GM21381 (cell line): ENCODE data around the gene MED29.
"Not testable (repeated sequence)": the region's sequence is repeated elsewhere in the genome, so short reads cannot be mapped to it uniquely, and the experiment has no call there.

Source experiments
- ATAC-seq: cut with Tn5 transposase; IDR thresholded peaks from one replicate; pipeline ENCODE4 v1.9.1; 2021; ENCODE audit warnings: mild to moderate bottlenecking, moderate library complexity; ENCODE audit not compliant: unreplicated experiment

The MED29 gene

DNA sequence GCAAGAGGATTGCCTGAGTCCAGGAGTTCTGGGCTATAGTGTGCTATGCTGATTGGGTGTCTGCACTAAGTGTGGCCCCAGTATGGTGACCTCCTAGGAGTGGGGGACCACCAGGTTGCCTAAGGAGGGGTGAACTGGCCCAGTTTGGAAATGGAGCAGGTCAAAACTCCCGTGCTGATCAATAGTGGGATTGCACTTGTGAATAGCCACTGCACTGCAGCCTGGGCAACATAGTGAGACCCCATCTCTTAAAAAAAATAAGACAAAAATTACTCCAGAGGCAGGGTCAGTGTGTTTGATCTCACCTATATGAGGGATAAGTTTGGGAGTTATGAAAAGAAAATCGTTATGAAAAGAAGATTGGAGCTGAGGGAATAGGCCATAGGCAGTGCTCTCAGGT lies 22.0 kb upstream of the MED29 start:
- ATAC-seq, result no peak

DNA sequence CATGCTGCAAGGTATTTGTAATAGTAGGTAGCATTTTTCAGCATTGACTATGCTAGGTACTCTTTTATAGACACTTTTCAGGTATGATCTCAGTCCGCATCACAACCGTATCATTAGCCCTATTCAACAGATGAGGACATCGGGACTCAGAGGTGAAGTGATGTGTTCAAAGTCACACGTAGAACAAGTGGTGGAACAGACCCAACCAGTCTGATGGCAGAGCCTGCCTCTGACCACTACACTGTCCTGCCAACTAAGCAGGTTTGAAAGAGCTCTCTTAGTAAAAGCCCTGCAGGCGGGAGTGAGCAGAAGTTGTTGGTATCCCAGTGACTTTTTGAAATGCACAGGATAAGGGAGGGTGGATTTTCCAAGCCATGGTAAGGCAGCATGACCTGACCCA lies 20.4 kb upstream of the MED29 start:
- no peak for ATAC-seq

DNA sequence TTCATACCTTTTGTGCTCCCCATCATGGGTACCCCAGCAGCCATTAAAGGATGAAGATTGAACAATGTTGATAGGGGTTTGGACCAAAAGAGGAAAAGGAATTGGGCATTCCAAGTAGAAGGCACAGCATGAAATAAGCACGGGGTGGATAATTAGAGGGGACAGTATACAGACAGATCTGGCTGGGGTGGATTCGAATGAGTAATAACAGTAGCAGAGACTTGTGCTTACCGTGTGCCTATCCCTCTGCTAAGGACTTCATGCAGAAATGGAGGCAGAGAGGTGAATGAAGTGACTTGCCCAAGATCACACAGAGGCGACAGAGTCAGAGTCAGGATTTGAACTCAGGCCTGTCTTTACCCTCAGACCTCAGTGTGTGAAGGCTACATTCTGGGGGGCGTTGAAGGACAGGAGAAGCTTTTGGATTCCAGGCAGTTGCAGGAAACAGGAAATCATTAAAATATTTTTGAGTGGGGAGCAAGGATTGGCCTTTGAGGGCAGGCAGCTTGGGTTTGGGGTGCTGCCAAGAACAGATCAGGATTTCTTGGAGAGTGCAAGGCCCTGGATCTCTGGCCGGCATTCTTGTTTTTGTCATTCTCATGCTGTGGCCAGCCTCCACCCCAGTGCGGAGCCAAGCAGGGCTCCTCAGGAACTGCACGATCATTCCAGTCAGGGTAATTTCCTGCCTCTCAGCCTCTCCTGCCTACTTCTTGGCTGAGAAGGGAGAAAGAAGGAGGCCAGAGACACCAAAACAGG lies 19.0 kb upstream of the MED29 start:
- ATAC-seq, result no peak

DNA sequence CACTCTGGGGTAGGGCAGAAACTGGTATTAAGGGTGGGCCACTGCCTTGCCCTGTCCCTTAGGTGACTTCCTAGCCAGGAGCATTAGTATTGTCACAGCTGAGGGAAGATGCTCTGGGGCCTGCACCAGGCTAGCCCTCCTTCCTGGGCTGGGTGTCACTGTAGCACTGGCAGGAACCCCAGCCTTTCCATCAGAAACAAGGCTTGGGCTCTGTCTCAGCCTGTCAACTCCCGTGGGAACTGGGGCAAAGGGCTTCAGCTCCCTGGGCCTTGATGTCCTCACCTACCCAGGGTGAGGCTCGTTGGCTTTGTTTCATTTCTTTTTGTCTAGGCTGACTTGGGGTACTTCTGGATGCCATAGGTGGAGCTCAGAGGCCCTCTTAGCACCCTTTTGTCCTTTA lies 18.2 kb upstream of the MED29 start:
- no peak for ATAC-seq

DNA sequence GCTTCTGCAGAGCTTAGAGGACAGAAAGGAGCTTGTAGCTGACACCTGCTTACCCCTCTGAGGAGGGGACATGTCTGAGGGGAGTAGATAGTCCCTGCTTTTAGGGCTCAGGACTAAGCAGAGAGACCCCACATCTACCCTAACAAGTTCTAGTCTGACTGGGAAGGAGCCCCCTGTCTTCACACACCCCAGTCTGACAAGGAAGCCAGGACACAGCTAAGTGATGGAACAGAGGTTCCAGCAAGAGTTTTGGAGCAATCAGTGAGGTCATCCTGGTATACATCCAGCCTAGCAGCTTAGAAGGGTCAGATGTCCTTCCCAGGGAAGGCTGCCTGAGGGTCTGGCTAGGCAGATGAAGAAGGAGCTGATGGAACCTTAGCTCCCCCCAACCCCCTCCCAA lies 15.2 kb upstream of the MED29 start:
- no peak for ATAC-seq

DNA sequence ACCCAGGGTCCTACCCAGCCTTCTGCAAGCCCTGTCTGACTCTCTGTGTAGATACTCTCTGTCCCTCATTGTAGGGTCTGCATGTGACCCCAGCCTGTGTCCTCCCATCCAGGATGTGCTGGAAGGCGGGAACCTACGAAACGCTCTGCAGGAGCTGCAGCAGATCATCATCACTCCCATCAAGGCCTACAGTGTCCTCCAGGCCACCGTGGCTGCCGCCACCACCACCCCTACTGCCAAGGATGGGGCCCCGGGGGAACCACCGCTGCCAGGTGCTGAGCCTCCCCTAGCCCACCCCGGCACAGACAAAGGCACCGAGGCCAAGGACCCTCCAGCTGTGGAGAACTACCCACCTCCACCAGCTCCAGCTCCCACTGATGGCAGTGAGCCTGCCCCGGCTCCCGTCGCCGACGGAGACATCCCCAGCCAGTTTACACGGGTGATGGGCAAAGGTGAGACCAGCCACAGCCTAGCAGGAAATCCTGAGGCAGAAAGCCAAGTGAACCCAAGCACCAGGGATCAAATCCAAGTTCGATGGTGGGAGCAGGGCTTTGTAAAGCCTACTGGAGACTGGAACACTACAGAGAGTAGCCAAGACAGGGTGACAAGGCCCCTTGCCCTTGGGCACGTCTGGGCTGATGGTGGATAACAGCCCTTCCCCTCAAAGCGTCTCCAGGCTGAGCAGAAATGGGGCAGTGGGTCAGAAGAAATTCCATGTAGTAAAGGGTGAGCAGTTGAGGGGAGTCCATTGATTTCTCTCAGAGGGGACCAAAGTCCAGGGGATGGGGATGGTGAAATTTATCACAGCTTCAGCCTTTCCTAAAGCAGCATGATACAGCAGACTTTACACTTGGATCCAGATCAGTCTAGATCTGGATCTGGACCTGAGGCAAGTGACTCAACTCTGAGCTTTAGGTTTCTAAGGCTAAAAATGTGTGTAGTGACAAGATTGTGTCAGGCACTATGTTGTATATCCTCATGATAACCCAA lies 13.5 kb upstream of the MED29 start:
- no peak for ATAC-seq

DNA sequence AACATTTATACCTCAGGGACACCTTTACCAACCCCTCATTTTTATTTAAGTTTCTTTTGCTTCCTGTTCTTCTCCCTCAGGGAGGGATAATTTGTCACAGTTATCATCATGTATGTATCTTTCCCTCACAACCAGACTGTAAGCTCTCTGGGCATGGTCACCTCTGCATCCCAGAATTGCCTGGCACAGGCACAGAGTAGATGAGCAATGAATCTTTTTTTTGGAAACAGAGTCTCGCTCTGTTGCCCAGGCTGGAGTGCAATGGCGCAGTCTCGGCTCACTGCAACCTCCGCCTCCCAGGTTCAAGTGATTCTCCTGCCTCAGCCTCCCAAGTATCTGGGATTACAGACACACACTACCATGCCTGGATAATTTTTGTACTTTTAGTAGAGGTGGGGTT lies 11.8 kb upstream of the MED29 start:
- ATAC-seq, result not testable (repeated sequence)

DNA sequence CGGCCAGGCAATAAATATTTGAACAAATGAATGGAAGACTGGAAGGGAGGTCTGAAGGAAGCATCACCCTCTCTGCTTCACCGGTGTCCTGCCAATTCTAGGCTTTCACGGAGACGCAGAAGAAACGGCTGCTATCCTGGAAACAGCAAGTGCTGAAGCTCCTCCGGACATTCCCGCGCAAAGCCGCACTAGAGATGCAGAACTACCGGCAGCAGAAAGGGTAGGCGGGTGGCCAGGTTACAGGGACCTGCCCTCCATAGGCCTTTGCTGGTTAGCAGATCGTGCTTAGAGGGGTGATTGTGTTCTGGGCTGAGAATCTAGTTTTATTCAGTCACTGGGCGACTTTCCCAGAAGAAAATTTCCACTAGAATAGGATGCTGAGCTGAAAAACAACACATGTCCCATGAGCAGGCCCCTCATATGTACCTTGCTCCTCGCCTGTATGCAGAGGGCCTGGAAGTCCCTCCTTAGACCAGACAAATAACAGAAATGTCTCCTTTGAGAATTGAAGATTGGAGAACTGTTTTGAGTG lies 11.2 kb upstream of the MED29 start:
- no peak for ATAC-seq

DNA sequence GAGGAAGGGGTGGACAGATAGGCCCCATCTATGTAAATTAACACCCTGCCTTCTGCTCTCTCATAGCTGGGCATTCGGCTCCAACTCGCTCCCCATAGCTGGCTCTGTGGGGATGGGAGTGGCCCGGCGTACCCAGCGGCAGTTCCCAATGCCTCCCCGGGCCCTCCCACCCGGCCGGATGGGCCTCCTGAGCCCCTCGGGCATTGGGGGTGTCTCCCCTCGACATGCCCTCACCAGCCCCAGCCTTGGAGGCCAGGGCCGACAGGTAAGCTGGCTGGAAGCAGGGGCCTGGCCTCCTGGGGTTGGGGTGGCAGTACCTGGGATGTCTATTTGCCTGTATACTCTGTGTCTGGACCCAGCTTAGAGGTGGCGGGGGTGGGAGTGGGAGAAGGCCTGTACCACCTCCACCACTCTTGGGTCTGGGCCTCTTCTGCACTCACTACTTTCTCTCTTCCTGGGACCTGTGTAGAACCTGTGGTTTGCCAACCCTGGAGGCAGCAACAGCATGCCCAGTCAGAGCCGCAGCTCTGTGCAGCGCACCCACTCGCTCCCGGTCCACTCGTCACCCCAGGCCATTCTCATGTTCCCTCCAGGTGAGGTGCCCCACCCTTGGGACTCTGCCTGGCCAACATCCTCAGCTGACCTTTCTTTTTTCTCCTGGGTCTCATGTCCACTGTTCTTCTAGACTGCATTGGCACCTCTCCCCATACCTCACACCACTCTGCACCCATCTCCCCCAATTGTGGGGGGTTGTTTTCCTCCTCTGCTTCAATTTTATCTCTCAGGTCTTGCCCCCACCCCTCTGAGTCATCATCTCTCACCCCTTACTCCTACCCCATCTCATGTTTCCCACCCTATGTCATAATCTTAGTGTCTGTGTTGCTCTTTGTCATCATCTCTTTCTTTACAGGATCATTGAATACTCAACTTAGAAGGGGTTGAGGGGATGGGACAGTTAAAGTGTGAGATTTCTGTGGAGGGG lies 10.4 kb upstream of the MED29 start:
- no peak for ATAC-seq

DNA sequence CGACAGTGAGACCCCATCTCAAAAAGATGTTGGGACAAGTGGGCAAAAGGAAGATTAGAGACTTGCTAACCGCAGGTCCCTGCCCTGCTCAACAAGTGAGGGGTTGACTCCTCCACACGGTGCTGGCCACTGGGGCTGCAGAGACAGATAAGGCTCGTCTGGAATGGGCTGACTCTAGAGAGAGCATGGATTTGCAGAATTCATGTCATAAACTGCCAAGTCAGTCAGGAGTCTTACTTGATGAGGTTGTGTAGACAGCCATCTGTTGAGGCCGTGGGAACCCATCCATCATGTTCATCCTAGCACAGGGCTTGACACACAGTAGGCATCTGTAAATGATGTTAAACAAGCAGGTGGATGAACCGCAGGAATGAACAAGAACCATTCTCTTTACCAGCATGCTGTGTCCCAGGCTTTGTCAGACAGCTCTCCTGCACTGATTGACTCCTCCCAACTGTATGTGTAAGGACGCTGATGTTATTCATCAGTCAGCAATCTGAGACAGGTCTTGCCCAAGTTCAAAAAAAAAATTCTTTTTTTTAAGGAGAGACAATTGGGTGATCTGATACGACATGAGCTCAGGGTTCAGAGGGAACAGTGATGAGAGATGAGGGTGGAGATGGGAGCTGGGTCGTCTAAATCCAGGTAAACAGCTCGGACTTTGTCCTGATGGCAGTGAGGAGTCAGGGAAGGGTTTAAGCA lies 9.1 kb upstream of the MED29 start:
- ATAC-seq, result no peak

DNA sequence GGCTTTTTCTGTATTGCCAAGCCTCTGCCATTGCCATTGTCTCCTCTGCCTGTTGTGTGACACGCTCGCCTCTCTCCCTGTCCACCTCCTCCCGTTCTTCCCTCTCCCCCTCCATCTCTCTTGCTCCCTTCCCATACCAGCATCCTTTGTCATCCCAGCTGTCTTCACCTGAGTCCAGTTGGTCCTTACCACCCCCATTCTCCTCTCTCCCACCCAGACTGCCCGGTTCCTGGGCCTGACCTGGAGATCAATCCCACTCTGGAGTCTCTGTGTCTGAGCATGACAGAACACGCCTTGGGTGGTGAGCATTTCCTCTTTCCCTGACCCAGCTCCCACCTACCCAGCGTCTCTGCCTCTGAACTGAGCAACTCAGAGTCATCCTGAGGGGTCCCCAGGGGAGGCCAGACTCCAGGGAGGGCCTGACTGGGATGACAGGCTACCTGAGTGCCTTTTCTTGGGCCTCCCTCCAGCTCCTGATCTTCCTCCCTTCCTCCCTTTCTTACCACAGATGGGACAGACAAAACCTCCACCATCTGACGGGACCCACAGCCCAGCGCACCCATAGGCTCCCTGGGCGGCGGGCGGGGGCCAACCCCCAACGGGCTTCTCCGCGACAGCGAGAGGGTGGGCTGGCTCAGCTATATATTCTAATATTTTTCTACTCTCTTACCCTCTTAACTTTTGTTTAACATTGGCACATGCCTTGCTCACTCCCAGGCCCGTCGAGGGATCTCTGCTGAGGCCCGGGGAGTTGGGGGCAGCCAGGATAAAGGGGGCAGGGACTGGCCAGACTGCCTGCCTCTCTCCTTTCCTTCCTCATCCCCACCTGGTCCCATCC lies 8.0 kb upstream of the MED29 start:
- no peak for ATAC-seq

DNA sequence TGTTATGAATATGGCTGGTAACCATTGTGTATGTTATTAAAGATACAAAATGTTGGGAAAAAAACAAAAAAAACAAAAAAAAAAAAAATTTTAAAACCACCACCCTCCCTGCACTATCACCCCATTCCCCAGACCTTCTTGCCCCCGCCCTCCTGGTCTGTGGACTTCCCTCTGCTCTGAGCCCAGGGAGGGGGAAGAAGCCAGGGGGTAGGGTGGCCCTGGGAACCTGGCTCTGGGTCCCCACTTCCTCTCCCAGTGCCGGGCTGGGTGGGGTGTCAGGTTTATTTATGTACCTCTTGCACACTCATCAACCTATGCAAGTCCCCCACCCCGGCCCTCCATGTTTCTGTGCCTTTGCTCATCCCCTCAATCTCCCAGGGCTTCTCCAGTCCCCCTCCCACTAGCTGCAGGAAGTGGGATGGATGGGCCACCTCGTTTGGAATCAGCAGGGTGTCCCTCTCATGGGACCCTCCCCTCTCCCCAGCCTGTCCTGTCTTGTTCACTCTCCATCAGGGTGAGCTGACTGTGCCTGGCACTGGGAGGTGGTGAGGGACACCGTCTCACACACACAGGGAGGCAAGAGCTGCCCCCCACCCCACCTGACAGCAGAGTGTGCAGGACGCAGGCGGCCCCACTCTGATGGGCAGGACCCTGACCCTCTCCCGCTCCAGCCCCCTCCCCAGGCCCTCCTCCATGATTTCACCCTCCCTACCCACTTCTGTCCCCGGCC lies 6.2 kb upstream of the MED29 start:
- no peak for ATAC-seq

DNA sequence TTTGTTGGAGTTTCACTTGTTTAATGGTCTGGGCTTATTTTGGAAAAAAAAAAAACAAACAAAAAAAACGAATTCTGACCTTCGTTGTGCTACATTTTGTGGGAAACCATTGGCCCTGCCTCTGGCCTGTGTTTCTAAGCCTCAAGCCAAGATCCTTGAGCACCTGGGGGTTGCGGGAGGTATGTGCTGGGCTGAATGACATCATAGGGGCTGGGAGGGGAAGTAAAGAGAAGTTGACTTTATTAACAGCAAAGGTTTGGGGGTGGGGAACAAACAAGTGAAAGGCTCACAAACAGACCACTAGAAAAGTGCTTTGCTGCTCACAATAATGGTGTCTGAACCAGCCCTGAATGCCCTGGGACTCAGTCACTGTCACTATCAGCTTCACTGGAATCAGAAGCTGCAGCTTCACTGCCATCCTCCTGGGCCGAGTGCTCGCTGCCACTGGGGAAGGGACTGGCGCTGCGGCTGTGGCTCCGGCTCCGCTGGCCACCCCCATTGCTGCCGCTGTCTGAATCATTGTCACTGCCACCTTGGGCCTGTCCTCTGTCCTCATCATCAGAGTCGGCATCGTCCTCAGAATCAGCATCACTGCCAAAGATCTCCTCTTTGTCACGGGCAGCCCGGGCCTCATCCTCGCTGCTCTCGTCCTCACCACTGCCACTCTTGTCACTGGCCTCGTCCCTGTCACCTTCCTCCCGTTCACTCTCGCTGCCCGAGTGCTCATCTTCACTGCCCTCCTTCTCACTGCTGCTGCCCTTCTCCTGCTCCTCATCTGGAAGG lies 5.4 kb upstream of the MED29 start:
- ATAC-seq, result no peak

DNA sequence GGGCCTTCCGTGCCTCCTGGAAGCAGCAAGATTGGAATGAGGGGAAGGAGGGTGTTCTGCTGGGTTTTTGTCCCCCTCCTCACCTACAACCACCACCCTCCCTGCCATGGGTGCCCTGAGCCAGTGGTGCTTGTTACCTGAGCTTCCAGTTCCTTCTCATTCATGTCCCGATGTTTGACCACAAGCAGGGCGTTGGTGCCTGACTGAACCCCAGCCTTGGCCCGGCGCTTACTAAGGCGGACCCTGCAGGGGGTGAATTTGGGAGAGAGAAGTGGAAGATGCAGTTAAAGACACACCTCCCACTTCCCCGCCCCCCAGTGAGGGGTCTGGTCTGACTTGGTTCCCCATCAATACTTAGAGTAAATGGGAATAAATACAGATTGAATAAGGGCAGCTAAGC lies 4.6 kb upstream of the MED29 start:
- ATAC-seq, result no peak

DNA sequence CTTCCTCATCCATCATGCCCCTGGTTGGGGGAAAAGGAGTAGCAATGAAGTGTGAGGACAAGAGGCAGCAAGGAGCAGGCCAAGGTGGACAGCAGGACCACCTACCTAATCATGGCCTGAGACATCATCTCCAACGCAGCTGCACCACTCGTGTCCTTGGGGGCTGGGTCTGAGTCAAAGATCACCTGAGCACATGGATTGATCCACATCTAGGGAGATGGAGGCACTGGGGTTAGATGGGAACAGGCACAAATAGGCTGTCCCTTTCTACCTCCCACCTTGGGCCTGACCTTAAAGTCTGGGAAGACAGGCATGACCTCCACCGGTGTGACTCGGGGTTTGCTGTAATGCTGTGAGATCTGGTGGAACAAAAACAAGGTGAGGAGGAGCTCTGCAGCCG lies 2.5 kb upstream of the MED29 start:
- ATAC-seq, result no peak

DNA sequence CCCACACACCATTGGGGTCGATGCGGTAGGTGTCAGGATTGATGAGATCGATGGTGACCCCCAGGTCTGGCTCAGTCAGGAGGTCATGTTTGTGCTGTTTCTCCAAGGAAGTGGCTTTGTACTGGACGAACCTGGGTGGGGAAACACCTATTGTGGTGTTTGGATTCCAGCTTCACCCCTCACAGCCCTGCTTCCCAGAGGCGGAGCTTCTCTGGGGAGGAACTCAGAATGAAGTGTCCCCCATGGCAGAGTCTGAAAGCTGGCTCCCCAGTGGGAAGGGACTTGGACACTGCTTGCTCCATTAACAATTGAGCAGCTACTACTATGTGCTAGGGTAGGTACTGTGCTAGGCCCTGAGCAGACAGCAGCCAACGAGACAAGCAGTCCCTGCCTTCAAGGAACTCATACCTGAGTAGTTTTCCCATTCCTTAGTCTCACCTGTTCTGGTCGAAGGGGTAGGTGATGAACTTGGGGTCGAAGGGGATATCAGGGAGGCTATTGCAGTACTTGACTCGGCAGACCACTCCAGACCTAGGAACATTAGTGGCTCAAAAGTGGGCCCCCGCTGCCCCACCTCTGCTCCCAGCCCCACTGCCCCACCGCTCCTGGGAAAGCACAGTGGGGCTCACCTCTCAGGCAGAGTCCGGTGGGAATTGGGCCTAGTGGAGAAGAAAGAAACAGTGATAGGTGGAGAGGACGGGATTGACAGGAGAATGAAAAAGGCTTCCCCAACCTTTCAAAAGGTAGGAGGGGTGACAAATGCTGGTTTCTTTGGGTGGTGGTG lies 1.4 kb upstream of the MED29 start:
- ATAC-seq, result no peak

DNA sequence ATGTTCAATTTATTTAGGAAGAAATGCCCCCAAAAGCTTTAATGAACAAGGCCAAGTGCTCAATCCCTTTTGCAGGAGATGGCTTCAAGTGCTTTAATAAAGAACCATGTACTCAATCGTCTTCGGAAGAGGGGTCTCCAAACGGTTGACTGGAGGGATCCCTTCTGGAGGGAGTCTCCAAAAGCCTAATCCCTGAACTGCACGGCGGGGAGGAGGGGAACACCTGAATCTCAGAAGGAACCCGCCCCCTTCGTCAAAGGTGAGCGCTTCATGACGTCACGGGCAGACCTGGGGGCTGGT lies 777 bp upstream of the MED29 start:
- no peak for ATAC-seq
